OCI-LY1 (cell line): ENCODE measurements around the gene GCK.
"Not testable (repeated sequence)": the region's sequence is repeated elsewhere in the genome, so short reads cannot be mapped to it uniquely, and the experiment has no call there.

Experiments used
- EZH2 ChIP-seq: fragments of 200-600 bp; sonication (generic), shearing (Covaris generic); IDR thresholded peaks from 2 replicates; pipeline ENCODE4 v1.8.0; 2017; ENCODE audit warnings: borderline replicate concordance, mixed run types, mild to moderate bottlenecking, antibody characterized with exemption, low read length, moderate library complexity, mixed read lengths
- TF ChIP-seq, protein P1 (sequence below): fragments of 200-600 bp; sonication (generic), shearing (Covaris generic); IDR thresholded peaks from 2 replicates; pipeline ENCODE4 v1.5.1; 2017; ENCODE audit warnings: mild to moderate bottlenecking, antibody characterized with exemption, low read length, moderate library complexity, mixed read lengths

GRCh38 chr7:44200163-44200562 lies 10.9 kb upstream of the GCK start:
- TF ChIP-seq, protein P1, sequence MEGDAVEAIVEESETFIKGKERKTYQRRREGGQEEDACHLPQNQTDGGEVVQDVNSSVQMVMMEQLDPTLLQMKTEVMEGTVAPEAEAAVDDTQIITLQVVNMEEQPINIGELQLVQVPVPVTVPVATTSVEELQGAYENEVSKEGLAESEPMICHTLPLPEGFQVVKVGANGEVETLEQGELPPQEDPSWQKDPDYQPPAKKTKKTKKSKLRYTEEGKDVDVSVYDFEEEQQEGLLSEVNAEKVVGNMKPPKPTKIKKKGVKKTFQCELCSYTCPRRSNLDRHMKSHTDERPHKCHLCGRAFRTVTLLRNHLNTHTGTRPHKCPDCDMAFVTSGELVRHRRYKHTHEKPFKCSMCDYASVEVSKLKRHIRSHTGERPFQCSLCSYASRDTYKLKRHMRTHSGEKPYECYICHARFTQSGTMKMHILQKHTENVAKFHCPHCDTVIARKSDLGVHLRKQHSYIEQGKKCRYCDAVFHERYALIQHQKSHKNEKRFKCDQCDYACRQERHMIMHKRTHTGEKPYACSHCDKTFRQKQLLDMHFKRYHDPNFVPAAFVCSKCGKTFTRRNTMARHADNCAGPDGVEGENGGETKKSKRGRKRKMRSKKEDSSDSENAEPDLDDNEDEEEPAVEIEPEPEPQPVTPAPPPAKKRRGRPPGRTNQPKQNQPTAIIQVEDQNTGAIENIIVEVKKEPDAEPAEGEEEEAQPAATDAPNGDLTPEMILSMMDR: not testable (repeated sequence)
- TF ChIP-seq EZH2: not testable (repeated sequence)
